ENCODE data around the gene LPCAT2.

LPCAT2 gene

DNA sequence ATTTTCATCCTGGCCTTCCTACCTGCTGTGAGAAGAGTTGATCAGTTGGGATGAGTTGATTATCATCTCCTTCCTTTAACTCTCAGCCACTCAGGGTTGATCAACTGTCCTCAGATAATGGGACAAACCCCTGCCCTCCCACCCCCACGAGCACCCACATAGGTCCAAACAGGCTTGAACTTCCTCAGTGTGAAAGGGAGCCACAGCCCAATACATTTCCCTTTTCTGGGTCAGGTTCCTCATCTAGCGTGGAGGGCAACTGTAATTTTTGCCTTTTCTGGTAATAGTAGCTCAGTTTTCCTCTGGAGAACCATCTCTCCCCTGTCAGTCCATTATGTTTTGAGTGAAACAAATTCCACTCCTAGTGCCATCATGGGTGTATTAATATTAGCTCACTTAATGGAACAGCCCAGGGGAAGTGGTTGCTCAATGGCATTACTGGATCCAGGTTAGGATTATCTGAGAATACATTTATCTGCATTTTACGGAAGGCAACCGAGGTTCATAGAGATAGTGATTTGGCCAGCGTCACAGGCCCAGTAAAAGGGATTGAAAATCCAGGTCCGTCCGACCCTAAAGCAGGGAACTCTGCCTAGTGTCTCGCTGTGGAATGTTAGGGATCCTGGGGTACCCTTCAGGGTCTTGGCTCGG is 476 bp upstream of the LPCAT2 start:
- ChIA-PET POLR2A (no interaction called here), CTCF (no interaction called here)
- DNase-seq (ENCODE audit: extremely low spot score), result peak; percentile 8
- TF ChIP-seq, protein P1, sequence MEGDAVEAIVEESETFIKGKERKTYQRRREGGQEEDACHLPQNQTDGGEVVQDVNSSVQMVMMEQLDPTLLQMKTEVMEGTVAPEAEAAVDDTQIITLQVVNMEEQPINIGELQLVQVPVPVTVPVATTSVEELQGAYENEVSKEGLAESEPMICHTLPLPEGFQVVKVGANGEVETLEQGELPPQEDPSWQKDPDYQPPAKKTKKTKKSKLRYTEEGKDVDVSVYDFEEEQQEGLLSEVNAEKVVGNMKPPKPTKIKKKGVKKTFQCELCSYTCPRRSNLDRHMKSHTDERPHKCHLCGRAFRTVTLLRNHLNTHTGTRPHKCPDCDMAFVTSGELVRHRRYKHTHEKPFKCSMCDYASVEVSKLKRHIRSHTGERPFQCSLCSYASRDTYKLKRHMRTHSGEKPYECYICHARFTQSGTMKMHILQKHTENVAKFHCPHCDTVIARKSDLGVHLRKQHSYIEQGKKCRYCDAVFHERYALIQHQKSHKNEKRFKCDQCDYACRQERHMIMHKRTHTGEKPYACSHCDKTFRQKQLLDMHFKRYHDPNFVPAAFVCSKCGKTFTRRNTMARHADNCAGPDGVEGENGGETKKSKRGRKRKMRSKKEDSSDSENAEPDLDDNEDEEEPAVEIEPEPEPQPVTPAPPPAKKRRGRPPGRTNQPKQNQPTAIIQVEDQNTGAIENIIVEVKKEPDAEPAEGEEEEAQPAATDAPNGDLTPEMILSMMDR (IDR thresholded peaks at IDR 0.05; ENCODE audit: control extremely low read depth, extremely low read depth, low read depth, missing control alignments), result no peak

DNA sequence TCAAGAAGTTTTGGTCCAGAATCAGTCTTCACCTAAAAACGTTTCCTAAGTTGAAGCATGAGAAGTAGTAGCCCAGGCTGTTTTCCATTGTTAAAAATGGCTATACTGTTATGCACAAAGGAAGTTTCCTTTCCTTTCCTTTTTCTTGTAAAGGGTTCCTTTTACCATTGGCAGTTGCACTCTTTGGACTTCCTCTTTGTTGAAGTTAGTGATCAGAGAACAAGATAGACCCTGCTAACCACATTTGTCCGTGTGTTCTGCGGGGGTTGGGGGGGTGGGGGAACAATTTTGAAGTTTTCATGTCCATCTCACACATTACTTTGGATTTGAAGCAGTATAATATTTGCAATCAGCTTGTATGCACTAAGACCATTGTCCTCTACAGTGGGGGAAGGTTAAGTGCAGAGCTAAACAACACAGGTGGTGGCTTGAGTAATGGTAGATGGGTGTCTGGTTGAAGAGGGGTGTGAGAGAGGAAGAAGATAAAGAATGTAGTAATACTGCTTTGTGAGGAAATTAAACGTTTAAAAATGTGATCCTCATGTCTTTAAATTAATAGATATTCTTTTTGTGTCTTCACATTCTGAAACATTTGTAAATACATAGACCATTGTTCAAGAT is 1.4 kb downstream of the LPCAT2 start:
- TF ChIP-seq, protein P1 (IDR thresholded peaks at IDR 0.05; ENCODE audit: control extremely low read depth, extremely low read depth, low read depth, missing control alignments), result no peak
- no peak for DNase-seq (ENCODE audit: extremely low spot score)
- ChIA-PET POLR2A (no interaction called here), CTCF (no interaction called here)

DNA sequence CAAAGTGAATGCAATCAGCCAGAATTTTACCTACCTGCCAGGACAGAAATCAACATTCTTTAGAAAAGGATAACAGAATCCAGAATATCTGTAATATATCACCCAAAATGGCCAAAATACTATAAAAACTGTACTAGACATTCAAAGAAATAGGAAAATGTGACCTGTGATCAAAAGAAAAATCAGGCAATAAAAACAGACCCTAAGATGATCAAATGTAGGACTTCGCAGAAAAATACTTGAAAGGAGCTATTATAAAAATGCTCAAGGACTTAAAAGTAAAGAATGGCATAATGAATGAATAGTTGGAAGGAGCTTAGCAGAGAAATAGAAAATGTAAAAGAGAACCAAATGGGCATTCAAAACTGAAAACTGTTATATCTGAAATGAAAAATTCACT is 4.1 kb downstream of the LPCAT2 start:
- CTCF ChIA-PET, result interaction anchor here (0.9 to 2.9 kb wide), 3 partner anchors 10 to 47 kb away, joined by 3 to 16 read pairs (median 3); no protein-coding TSS in a partner anchor
- POLR2A ChIA-PET, result no interaction called here
- TF ChIP-seq, protein P1 (IDR thresholded peaks at IDR 0.05; ENCODE audit: control extremely low read depth, extremely low read depth, low read depth, missing control alignments), result no peak
- DNase-seq (ENCODE audit: extremely low spot score), result no peak

DNA sequence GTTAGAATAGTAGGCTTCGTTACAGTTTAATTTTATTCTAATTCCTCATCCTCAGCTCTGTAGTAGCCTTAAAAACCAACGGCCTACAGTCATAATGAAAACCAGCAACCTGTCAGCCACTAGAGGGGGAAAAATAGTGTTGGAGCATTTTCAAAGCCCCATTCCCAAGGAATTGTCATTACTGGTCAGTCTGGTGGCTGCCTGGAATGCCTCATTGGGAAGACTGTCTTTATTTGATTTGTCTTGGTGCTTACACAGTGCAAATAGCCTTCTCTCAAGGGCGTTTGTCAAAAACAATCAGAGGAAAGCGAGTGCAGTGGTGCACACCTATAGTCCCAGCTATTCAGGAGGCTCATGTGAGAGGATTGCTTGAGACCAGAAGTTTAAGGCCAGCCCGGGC is 4.7 kb downstream of the LPCAT2 start:
- no peak for DNase-seq (ENCODE audit: extremely low spot score)
- CTCF ChIA-PET, result interaction anchor here (2.9 kb wide), 1 partner anchor 48 kb away, joined by 16 read pairs; no protein-coding TSS in a partner anchor
- TF ChIP-seq, protein P1 (IDR thresholded peaks at IDR 0.05; ENCODE audit: control extremely low read depth, extremely low read depth, low read depth, missing control alignments), result no peak
- POLR2A ChIA-PET, result no interaction called here

DNA sequence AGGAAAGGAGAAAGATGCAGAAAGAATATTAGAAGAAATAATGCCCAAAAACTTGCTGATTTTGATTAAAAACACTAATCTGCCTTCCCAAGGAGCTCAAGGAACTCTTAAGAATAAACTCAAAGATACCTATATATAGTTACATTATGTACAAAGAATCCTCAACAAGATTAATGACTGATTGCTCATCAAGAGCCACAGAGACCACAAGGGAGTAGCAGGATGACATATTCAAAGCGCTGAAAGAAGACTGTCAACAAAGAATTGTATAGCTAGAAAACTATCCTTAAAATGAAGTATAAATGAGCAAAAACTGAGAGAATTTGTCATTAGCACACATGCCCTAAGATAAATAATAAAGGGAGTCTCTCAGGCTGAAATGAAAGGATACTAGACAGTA is 6.2 kb downstream of the LPCAT2 start:
- ChIA-PET CTCF (interaction anchor here (1.6 to 2.9 kb wide), 3 partner anchors 12 to 248 kb away, joined by 3 to 16 read pairs (median 5); no protein-coding TSS in a partner anchor), POLR2A (no interaction called here)
- no peak for DNase-seq (ENCODE audit: extremely low spot score)
- TF ChIP-seq, protein P1 (IDR thresholded peaks at IDR 0.05; ENCODE audit: control extremely low read depth, extremely low read depth, low read depth, missing control alignments), result no peak

DNA sequence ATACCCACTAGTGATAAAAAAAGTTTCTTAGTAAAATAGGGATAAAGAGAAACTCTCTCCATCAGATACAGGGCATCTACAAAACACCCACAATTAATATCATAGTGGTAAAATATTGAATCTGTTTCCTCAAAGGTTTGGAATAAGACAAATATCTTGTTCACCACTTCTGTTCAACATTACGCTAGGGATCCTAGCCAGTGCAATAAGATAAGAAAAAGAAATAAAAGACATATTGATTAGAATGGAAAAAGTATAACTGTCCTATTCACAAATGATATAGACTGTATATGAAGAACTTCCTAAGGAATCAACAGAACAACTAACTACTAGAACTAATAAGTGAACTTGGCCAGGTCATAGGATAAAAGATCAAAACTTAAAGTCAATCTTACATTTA is 12.9 kb downstream of the LPCAT2 start:
- no peak for DNase-seq (ENCODE audit: extremely low spot score)
- CTCF ChIA-PET, result no interaction called here
- TF ChIP-seq, protein P1 (IDR thresholded peaks at IDR 0.05; ENCODE audit: control extremely low read depth, extremely low read depth, low read depth, missing control alignments), result no peak
- POLR2A ChIA-PET, result no interaction called here
